Natural killer cell (primary cell): Measurements from ENCODE around the gene ZNF655. TPM values are rescaled to one million over a fixed set of nuclear protein-coding genes. Genes with fewer than 3 reads are reported as not detected.

Source experiments
- ATAC-seq, 3 donors: fragments of 150-1000 bp in 2 of 3; fragments of 200-7000 bp in 1 of 3; cut with Tn5 transposase; 1 replicate in 1 of 3; 2 replicates in 2 of 3; pipeline ENCODE4 v1.10.0; 2021; ENCODE audit warnings: mild to moderate bottlenecking in 2 of 3, moderate library complexity in 2 of 3
- DNase-seq, 2 donors: peaks; one replicate each; pipeline versions ENCODE4 v3.0.0 to v3.0.0-alpha.2; 2013 to 2021; ENCODE audit warnings: mixed read lengths in 1 of 2
- H3K27ac ChIP-seq: one replicate; pipeline ENCODE4 v1.5.1; 2013; ENCODE audit warnings: mild to moderate bottlenecking, low read length
- H3K27me3 ChIP-seq: one replicate; pipeline ENCODE4 v1.6.1; 2013; ENCODE audit warnings: low read length; ENCODE audit not compliant: control insufficient read depth, insufficient read depth
- H3K36me3 ChIP-seq: one replicate; pipeline ENCODE4 v1.6.1; 2013; ENCODE audit warnings: low read length; ENCODE audit not compliant: control insufficient read depth, insufficient read depth
- H3K4me1 ChIP-seq: one replicate; pipeline ENCODE4 v1.6.1; 2013; ENCODE audit warnings: low read length; ENCODE audit not compliant: control insufficient read depth, insufficient read depth
- H3K4me3 ChIP-seq: one replicate; pipeline ENCODE4 v1.5.1; 2013; ENCODE audit warnings: low read length
- H3K9me3 ChIP-seq: one replicate; pipeline ENCODE4 v1.6.1; 2013; ENCODE audit warnings: low read length; ENCODE audit not compliant: control insufficient read depth, insufficient read depth
- H3K27ac Mint-ChIP-seq, 2 donors: one replicate each; pipeline ENCODE4 v1.8.0; 2022; ENCODE audit warnings: mild to moderate bottlenecking in 2 of 2, mixed read lengths in 2 of 2, moderate library complexity in 1 of 2
- H3K27me3 Mint-ChIP-seq, 2 donors: one replicate each; pipeline ENCODE4 v1.8.0; 2022; ENCODE audit warnings: low read depth in 2 of 2, mixed read lengths in 2 of 2
- H3K36me3 Mint-ChIP-seq: one replicate; pipeline ENCODE4 v1.8.0; 2022; ENCODE audit warnings: mixed read lengths
- H3K4me1 Mint-ChIP-seq, 2 donors: one replicate each; pipeline ENCODE4 v1.8.0; 2022; ENCODE audit warnings: mixed read lengths in 2 of 2
- H3K4me3 Mint-ChIP-seq: one replicate; pipeline ENCODE4 v1.8.0; 2022; ENCODE audit warnings: mild to moderate bottlenecking, moderate library complexity, mixed read lengths
- H3K9me3 Mint-ChIP-seq, 2 donors: one replicate each; pipeline ENCODE4 v1.8.0; 2022; ENCODE audit warnings: mixed read lengths in 2 of 2
- CTCF ChIP-seq: fragments of 200-600 bp; IDR thresholded peaks from one replicate; pipeline ENCODE4 v1.8.0; 2022; ENCODE audit warnings: antibody characterized with exemption
- WGBS: methylation state at CpG from one replicate; pipeline ENCODE4 v1.1.7; 2013; ENCODE audit warnings: missing lambda C conversion rate; ENCODE audit not compliant: insufficient coverage; 5-methylcytosine and 5-hydroxymethylcytosine counted together
- intact Hi-C: fragments of 100-400 bp; cut with micrococcal nuclease; formaldehyde crosslinking; loops from one replicate; pipeline ENCODE4 v1.14.2; 2022
- total RNA-seq, 4 donors: library from RNA; stranded (reverse); fragments of 120-200 nt in 1 of 4; gene quantifications; one replicate each; pipeline versions ENCODE4 v1.2.3 to v1.2.4, GENCODE V29; 2013 to 2022

ZNF655 gene
- total RNA-seq, 3 donors from 2014 or later (not counting 1 experiment from before 2014, with no cell fraction given) = 171 to 214 (median 196) TPM

DNA sequence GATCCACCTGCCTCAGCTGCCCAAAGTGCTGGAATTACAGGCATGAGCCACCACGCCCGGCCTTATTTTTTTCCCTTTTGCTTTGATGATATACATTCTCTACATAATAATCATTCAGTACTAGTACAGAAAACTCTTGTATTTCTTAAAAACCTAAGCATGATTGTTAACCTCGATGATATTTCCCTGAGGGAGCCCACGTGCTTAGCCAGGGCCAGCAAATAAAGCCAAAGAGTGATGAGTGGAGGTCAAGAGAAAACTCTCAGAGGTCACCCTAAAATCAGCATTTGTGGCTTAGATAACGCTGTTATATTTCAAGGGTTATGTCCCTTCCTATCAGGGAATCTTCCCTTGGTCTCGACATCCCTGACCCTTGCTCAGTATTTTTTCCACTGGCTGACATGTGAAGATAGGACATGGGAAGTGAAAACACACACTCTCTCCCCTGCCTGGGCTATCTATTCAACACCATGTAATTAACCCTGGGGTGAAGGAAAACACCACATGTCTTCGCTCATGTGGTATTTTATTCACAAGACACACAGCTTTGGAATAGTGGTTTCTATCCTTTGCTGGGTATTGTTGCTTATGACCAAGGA is 19.1 kb upstream of the ZNF655 start:
- Histone ChIP-seq H3K27me3 (no peaks in the 10 kb centered on the region), H3K4me1 (no peaks in the 10 kb centered on the region), H3K27ac (no peak overlapping the region), H3K36me3 (no peaks in the 10 kb centered on the region), H3K4me3 (no peak overlapping the region), H3K9me3 (peaks cover 14% of the 10 kb centered on the region)
- no peak for TF ChIP-seq CTCF
- Mint-ChIP-seq H3K27ac (no peak overlapping the region), H3K9me3 (peaks cover 0 to 3% of the 10 kb centered on the region in 2 donors), H3K4me3 (no peak overlapping the region), H3K4me1 (no peaks in the 10 kb centered on the region), H3K36me3 (peaks cover 7% of the 10 kb centered on the region), H3K27me3 (no peaks in the 10 kb centered on the region)
- DNase-seq (no peak), ATAC-seq (no peak)
- 86% methylated on average over 6 of the region's 7 CpGs for WGBS
- intact Hi-C loops = no loop called here

- no peak overlapping the region for H3K4me3 Mint-ChIP-seq
- no peak overlapping the region for H3K4me3 ChIP-seq
- 100% methylated on average over 3 of the region's 5 CpGs for WGBS
- no peak overlapping the region for H3K27ac Mint-ChIP-seq
- no peaks in the 10 kb centered on the region for H3K27me3 ChIP-seq
- H3K36me3 ChIP-seq = no peaks in the 10 kb centered on the region
- no peak for TF ChIP-seq CTCF
- H3K27me3 Mint-ChIP-seq = no peaks in the 10 kb centered on the region
- intact Hi-C loops = no loop called here
- no peaks in the 10 kb centered on the region for H3K4me1 ChIP-seq
- no peak overlapping the region for H3K27ac ChIP-seq
- ATAC-seq (no peak), DNase-seq (no peak)
- no peaks in the 10 kb centered on the region for H3K4me1 Mint-ChIP-seq
- peaks cover 14% of the 10 kb centered on the region for H3K9me3 ChIP-seq
- peaks cover 0 to 3% of the 10 kb centered on the region in 2 donors for H3K9me3 Mint-ChIP-seq
- H3K36me3 Mint-ChIP-seq = peaks cover 7% of the 10 kb centered on the region
Measured at GRCh38 chr7:99540542-99540941, 17.9 kb upstream of the ZNF655 start.

- Histone ChIP-seq H3K27ac (no peak overlapping the region), H3K4me1 (no peaks in the 10 kb centered on the region), H3K9me3 (peaks cover 14% of the 10 kb centered on the region), H3K4me3 (no peak overlapping the region), H3K36me3 (no peaks in the 10 kb centered on the region), H3K27me3 (no peaks in the 10 kb centered on the region)
- Mint-ChIP-seq H3K4me3 (no peak overlapping the region), H3K9me3 (peaks cover 0 to 3% of the 10 kb centered on the region in 2 donors), H3K36me3 (peaks cover 7% of the 10 kb centered on the region), H3K27me3 (no peaks in the 10 kb centered on the region), H3K4me1 (no peaks in the 10 kb centered on the region), H3K27ac (no peak overlapping the region)
- ATAC-seq (no peak), DNase-seq (no peak)
- 95% methylated on average over 8 of the region's 9 CpGs for WGBS
- intact Hi-C loops = no loop called here
- no peak for TF ChIP-seq CTCF
Measured at GRCh38 chr7:99541212-99541611, 17.2 kb upstream of the ZNF655 start.

DNA sequence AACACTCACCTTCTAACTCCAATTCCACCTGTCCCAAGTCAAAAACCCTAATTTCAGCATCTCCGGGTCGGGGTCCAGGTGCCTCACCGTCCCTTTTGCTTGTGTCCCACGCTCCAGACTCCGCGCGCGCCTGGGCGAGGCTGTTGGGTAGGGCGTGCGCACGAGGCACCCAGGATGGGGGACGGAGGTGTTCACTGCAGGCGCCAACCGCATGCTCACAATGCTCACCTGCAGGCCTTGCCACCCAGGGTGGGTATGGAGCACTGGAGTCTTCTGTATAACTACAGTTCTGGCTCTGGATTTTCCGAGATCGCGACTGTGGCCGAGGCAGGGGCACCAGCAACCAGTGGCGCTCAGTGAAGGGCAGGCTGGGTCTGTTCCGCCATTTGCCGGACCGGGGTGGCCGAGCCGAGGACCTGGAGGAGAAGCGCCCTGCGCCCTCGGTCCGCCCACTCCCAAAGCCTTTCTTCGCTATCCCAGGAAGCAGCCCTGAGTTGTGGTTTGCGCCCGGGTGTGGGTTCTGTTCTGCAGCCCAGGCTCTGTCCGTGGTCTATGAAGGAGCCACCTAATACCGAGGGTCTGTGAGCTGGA is 15.3 kb upstream of the ZNF655 start:
- no peaks in the 10 kb centered on the region for H3K27me3 Mint-ChIP-seq
- no peak overlapping the region for H3K4me3 Mint-ChIP-seq
- 97% methylated on average over 34 of the region's 34 CpGs for WGBS
- peaks cover 0 to 3% of the 10 kb centered on the region in 2 donors for H3K9me3 Mint-ChIP-seq
- Histone ChIP-seq H3K36me3 (peaks cover 7% of the 10 kb centered on the region), H3K4me1 (no peaks in the 10 kb centered on the region), H3K27ac (no peak overlapping the region), H3K9me3 (peaks cover 14% of the 10 kb centered on the region), H3K27me3 (no peaks in the 10 kb centered on the region), H3K4me3 (no peak overlapping the region)
- intact Hi-C loops = no loop called here
- DNase-seq (no peak), ATAC-seq (no peak)
- no peaks in the 10 kb centered on the region for H3K4me1 Mint-ChIP-seq
- no peak for TF ChIP-seq CTCF
- no peak overlapping the region for H3K27ac Mint-ChIP-seq
- peaks cover 10% of the 10 kb centered on the region for H3K36me3 Mint-ChIP-seq
